ENCODE data around the gene BNC1. TPM values are rescaled to one million over a fixed set of nuclear protein-coding genes. Genes with fewer than 3 reads are reported as not detected.
A peak's percentile ranks its signal among the peaks of the same experiment; 100 is the strongest.

Gene BNC1, protein sequence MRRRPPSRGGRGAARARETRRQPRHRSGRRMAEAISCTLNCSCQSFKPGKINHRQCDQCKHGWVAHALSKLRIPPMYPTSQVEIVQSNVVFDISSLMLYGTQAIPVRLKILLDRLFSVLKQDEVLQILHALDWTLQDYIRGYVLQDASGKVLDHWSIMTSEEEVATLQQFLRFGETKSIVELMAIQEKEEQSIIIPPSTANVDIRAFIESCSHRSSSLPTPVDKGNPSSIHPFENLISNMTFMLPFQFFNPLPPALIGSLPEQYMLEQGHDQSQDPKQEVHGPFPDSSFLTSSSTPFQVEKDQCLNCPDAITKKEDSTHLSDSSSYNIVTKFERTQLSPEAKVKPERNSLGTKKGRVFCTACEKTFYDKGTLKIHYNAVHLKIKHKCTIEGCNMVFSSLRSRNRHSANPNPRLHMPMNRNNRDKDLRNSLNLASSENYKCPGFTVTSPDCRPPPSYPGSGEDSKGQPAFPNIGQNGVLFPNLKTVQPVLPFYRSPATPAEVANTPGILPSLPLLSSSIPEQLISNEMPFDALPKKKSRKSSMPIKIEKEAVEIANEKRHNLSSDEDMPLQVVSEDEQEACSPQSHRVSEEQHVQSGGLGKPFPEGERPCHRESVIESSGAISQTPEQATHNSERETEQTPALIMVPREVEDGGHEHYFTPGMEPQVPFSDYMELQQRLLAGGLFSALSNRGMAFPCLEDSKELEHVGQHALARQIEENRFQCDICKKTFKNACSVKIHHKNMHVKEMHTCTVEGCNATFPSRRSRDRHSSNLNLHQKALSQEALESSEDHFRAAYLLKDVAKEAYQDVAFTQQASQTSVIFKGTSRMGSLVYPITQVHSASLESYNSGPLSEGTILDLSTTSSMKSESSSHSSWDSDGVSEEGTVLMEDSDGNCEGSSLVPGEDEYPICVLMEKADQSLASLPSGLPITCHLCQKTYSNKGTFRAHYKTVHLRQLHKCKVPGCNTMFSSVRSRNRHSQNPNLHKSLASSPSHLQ
- not detected in 2 replicates for total RNA-seq (2014; rRNA removed; shearing (Covaris generic); ENCODE audit: low replicate concordance)

DNA sequence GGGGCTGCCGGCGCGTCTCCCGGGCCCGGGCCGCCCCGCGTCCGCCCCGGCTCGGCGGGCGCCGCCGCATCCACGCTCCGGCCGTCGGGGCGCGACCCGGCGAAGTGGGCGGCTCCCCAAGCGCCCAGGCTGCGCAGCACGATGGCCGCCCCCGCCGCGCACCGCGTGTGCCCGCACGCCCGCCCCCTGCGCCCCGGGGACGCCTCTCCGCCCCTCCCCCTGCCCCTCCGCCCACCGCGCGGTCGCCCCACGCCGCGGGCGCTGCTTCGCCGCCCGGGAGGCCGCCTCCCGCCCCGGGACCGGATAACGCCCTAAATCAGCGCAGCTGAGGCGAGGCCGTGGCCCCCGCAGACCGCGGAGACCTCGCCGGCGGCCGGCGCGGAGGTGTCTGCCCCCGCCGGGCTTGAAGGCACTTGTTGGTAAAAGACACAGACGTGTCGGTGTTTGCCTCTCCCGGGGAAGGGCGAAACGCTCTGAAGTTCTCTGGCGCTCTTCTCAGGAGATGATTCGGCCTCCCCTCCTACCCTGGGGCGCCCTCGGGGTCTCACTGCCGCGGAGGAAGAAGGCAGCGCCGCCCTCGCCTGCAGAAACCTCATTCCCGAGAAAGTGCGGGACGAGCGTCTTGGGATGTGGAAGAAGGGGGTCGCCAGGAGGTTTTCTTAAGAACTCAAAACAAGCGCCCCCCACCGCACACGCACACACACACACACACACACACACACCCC lies at the start of gene BNC1:
Gene BNC1 (minus strand): TSS at position 106 of the 725 bp plus-strand sequence. CDS start 36 bp downstream, at position 70.
- in situ Hi-C loops (cut with HindIII; ENCODE audit: low pct_unique_long_range_greater_than_20kb, low sequenced_read_pairs), result no loop called here
- DNase-seq (ENCODE audit: low read depth), result no peak

DNA sequence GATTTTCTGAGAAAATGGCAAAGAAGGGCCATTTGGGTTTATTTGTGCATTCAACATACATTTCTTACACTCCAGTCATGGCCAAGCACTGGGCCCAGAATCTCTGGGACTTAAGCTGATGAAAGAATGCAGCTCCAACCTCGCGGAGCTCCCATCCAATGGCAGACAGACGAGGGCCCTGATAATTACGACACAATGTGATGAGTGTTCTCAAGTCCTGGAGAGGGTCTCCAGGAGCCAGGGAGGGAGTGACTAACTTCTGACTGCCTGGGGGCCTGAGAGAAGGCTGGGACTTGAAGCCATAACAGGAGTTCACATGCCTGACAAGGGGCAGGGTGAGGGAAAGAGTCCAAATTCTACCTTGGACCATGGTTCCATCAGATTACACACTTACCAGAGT lies 42.6 kb upstream of the BNC1 start:
- in situ Hi-C loops (cut with HindIII; ENCODE audit: low pct_unique_long_range_greater_than_20kb, low sequenced_read_pairs), result no loop called here
- DNase-seq (ENCODE audit: low read depth), result no peak

DNA sequence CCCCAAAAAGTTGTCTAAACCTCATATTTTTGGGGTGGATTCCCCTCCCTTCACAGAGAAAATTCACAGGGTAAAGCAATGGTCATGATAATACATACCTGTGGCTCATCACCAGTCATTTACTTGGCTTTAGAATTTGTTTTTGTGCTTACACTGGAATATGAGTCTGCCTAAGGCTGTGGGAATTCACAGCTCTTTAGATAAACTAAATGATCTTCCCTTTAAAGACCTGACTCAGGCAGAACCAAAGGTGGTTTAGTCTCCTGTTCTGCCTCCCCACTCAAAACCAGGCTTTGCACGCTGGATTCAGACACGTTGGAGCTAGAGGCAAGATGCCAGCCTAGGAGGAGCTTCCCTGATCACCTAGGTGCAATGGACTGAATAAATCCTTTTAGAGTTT lies 40.3 kb upstream of the BNC1 start:
- in situ Hi-C loops (cut with HindIII; ENCODE audit: low pct_unique_long_range_greater_than_20kb, low sequenced_read_pairs), result no loop called here
- DNase-seq (ENCODE audit: low read depth), result no peak

DNA sequence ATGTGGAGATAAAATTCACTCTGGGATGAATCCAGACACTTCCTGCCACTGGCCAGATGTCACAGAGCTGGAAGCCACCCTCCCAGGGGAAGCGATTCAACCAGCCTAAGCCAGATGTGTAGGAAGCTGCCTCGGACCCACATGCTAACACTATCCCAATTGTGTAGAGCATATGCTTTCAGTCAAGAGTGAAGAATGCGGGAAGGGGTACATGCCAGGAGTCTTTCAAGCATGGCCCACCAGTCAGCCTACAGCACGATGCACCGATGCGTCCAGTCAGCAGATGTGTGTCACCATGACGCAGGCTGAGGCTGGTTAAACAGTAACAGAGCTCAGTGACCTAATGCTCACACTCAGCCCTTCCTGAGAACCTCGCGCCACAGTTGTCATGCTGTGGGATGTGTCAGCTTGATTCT lies 38.8 kb upstream of the BNC1 start:
- DNase-seq (ENCODE audit: low read depth), result peak; percentile 98
- in situ Hi-C loops (cut with HindIII; ENCODE audit: low pct_unique_long_range_greater_than_20kb, low sequenced_read_pairs), result no loop called here

DNA sequence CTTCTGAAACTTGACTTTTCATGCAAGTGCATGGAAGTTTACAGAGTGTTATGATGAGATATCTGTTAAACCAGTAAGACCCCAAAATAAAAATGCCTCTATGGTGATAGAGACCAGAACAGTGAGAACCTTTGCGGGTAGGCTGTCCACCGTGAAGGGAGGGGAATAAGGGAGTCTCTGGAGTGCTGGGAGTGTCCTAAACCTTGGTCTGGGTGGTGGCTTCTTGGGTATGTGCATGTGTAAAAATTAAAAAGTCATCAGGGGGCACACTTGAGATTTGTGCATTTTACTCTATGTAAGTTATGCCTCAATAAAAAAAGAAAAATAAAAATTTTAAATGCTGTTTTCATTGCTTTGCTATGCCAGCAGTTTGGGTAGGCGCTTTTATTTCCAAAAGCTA lies 38.2 kb upstream of the BNC1 start:
- in situ Hi-C loops (cut with HindIII; ENCODE audit: low pct_unique_long_range_greater_than_20kb, low sequenced_read_pairs), result no loop called here
- no peak for DNase-seq (ENCODE audit: low read depth)

DNA sequence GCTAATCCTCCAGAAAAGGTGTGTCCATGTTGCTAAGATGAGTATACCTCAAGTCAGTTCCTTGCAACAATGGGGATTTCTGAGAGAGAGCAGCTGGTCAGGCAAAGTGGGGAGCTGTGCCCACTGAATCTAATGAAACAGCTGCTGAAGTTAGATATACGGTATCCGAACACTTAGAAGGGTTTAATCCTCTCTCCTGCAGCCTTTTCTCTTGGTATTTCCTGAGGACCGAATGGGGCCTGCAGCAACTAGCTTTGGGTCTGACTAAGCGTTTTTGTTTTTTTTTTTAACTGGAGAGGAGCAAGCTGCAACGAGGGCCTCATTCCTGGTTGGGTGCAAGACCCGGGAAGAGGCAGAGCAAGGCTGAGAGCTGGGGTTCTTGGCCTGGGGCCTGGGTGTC lies 37.6 kb upstream of the BNC1 start:
- in situ Hi-C loops (cut with HindIII; ENCODE audit: low pct_unique_long_range_greater_than_20kb, low sequenced_read_pairs), result no loop called here
- DNase-seq (ENCODE audit: low read depth), result no peak

DNA sequence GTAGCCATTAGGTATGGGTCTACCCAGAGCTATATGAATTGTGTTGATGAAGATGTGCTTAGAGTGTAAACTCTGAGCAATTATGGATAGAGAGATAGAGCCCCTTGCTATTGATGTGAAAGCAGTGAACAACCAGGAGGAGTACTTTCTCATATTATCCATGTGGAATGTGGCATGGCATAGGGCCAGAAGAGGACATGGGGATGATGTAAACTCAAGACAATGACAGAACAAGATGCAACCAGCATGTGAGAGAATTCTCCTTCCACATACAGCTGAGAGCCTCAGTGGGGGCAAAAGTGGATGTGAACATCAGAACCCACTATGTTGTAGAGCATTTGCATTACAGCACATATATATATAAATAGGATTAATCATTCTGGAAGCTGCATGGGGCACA lies 36.4 kb upstream of the BNC1 start:
- in situ Hi-C loops (cut with HindIII; ENCODE audit: low pct_unique_long_range_greater_than_20kb, low sequenced_read_pairs), result no loop called here
- DNase-seq (ENCODE audit: low read depth), result no peak

DNA sequence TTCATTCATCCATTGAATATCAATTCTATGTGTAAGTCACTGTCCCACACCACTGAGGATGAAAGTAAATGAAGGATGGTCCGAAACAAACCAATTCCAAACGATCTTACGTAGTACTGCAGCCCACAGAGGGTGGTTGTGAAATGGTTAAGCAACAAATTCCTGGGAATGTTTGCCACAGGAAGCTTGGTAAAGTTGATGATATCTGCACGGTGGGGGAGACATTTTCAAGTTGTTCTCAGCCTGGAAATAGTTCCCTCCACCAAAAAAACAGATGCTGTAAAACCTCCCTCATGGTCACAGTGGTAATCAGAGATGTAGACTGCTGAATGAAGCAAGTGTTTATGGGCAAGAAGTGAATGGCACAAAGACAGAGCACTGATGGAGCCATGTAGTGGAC lies 35.9 kb upstream of the BNC1 start:
- no peak for DNase-seq (ENCODE audit: low read depth)
- in situ Hi-C loops (cut with HindIII; ENCODE audit: low pct_unique_long_range_greater_than_20kb, low sequenced_read_pairs), result no loop called here

DNA sequence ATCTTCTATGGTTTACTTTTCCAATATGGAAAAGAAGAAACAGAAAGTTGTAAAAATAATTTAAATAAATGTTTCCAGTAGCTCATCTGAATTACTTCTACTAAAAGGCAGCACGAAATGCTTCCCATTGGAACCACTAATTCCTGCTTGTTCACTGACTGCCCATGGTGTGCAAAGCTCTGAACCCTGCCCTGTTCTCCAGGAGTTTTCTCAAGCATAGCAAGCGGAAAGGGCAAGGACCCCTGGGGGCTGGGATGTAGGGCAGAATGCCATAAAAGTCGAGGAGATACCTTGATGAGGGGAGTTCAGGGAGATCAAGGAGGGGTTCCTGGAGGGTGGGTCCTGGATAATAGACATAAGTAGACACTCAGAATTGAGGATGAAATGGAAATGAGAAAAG lies 35.3 kb upstream of the BNC1 start:
- in situ Hi-C loops (cut with HindIII; ENCODE audit: low pct_unique_long_range_greater_than_20kb, low sequenced_read_pairs), result no loop called here
- no peak for DNase-seq (ENCODE audit: low read depth)

DNA sequence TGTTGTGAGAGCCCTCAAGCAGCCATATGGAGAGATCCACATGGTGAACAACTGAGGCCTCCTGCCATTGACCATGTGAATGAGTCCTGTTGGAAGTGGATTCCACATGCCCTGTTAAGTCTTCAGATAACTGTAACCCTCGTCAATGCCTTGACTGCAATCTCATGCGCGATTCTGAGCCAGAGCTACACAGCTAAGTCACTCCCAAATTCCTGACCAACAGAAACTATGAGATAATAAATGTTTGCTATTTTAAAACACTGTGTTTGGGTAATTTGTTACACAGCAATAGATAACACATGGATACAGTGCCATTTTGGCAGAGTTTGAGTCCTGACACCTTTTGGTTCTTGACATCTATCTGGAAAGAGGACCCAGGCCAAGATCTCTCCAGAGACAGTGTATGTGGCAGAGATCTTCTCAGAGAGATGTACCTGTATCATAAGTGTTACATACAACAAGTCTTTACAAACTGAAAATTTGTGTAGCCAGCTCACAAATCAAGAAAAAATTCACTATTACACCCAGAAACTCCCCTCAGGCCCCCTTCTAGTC lies 34.5 kb upstream of the BNC1 start:
- DNase-seq (ENCODE audit: low read depth), result no peak
- in situ Hi-C loops (cut with HindIII; ENCODE audit: low pct_unique_long_range_greater_than_20kb, low sequenced_read_pairs), result no loop called here

DNA sequence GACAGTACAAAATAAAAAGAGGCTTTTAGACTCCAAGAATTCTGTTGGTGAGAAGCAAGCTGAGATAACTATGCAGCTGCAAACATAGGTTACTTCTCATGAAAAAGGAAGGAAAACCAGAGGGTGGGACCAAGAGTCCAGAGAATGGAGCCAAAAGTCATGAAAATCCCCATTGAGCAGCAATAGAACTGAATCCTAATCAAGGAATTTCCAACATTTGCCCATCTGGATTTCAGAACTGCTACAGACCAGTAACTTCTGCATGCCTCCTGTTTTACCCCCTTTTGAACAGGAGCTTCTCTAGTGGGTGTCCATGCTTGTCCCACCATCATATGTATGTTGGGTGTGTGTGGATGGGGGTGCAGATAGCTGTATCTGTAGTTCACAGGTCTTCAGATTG lies 33.6 kb upstream of the BNC1 start:
- no peak for DNase-seq (ENCODE audit: low read depth)
- in situ Hi-C loops (cut with HindIII; ENCODE audit: low pct_unique_long_range_greater_than_20kb, low sequenced_read_pairs), result no loop called here

DNA sequence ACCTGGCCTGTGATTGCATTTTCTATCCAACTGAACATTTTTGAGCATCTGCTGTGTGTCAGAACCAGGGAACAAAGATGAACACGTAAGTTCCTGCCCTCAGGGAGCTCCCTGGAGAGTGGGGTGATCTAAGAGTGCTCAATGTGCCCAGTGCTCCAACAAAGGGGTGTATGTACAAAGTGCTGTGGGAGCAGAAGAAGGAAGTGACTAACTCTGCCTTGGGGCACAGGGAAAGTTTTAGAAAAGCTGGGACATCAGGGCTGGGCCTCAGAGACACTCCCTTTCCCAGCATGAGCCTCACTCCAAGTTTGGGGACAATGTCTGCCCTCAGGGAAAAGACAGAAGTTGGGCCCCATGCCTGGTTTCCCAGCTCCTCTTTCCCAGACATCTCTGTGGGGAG lies 27.6 kb upstream of the BNC1 start:
- in situ Hi-C loops (cut with HindIII; ENCODE audit: low pct_unique_long_range_greater_than_20kb, low sequenced_read_pairs), result no loop called here
- DNase-seq (ENCODE audit: low read depth), result no peak

DNA sequence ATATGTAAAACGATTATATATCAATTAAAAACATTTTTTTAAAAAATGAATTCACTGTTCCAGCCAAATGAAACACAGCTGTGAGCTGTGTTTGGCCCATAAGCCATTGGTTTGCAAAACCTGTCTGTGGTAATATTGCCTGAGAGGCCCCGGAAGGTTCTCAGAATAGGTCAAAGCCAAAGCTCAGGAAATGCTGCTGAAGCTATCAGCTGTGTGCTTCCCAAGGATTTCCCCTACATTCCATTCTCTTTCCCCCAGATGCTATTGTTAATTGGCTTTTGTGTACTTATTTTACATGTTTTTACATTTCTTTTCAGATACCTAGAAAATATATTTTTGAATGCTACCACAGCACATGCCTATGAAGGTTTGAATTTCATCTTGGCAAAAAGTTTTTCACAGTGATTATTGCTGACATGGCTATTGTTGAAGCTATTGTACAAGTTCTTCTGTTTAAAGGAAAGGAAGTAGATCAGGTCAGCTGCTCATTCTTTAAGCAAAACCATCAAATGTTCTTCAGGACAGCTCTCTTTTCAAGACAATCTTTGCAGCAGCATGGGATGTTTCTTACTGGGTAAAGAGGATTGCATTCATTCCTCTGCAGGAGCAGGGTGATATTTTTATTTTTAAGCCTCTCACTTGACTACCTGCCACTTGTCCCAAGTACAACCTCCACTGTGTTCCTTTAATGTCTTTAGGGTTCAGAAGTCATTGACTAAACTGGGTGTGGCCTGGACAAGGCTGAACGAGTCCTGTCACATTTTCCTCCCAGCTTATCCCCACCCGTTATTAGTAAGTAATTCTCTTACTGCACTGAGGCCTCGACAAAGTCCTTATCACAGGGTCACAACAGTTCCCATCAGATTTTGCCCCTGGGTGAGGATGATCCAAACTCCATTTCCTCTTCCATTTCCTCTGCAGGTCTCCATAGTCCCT lies 26.3 kb upstream of the BNC1 start:
- in situ Hi-C loops (cut with HindIII; ENCODE audit: low pct_unique_long_range_greater_than_20kb, low sequenced_read_pairs), result no loop called here
- peak; percentile 37 for DNase-seq (ENCODE audit: low read depth)

DNA sequence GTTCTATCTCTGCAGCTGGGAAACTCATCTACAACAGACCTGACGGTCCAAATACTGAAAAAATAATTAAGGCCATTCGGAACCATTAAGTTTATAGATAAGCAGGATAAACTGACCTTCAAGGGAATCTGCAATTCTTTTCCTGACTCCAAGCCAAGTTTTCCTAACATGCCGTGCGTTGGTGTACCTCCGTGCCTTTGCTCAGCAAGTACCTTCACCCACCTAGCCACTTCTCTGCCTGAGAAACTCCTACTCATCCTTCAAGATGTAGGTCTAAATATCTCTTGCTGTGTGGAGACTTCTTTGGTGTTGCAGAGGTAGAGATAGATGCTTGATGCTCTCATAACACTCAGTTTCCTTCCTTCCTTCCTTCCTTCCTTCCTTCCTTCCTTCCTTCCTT lies 24.2 kb upstream of the BNC1 start:
- in situ Hi-C loops (cut with HindIII; ENCODE audit: low pct_unique_long_range_greater_than_20kb, low sequenced_read_pairs), result no loop called here
- no peak for DNase-seq (ENCODE audit: low read depth)

DNA sequence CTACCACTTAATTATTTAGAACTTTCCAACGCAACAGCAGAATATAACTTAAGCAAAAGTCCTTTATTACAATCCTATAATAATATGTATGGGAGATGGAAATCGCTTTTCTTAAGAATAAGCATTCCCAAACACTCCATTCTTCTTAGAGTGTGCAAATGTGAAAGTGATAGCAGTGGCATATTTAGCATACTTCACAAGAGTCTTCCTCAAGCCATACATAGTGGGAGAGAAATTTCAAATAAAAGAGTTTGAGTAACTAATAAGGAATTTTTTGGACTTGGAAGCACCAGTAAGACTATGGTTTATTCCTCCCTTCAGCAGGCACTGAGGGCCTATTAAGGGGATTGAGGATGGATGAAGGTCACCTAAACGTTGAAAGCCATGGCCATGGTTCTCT lies 22.1 kb upstream of the BNC1 start:
- no peak for DNase-seq (ENCODE audit: low read depth)
- in situ Hi-C loops (cut with HindIII; ENCODE audit: low pct_unique_long_range_greater_than_20kb, low sequenced_read_pairs), result no loop called here

DNA sequence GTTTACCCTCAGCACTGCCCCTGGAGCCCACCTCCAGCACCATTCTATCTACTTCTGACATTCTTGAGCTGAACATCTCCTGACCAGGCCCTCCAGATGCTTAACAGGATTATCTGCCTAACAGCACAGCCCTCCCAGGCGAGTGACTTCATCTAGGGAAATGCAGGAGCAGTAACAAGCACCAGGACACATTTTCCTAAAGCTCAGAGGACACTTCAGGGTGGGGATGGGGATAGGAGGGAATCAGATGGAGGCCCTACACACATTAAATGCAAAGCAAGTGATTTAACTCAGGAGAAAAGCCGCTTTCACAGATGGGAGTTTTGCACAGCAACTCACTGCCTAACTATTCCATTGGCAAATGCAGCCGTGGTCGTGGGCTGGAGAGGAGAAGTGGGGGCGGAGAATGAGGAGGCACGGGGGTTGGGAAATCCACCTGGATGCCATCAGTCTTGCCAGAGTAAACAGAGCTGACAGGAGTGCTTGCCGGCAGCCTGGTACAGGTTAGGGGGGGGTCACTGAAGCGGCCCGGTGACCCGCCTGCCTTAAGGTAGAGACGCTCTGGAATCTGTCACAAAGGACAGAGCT lies 21.3 kb upstream of the BNC1 start:
- in situ Hi-C loops (cut with HindIII; ENCODE audit: low pct_unique_long_range_greater_than_20kb, low sequenced_read_pairs), result no loop called here
- DNase-seq (ENCODE audit: low read depth), result peak; percentile 44
